ENCODE data around the gene ZDHHC7.
"Not testable (repeated sequence)": the region's sequence is repeated elsewhere in the genome, so short reads cannot be mapped to it uniquely, and the experiment has no call there.

DNA sequence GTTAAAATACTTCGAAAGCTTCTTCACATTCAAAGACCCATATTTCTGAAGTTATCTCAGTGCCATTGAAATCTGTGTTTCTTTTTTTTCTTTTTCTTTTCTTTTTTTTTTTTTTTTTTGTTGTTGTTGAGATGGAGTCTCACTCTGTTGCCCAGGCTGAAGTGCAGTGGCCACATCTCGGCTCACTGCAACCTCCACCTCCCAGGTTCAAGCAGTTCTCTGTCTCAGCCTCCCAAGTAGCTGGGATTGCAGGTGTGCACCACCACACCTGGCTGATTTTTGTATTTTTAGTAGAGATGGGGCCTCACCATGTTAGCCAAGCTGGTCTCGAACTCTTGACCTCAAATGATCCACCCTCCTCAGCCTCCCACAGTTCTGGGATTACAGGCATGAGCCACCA is 43.0 kb upstream of the ZDHHC7 start:
- not testable (repeated sequence) for TF ChIP-seq ZFP30 (CRISPR knock-in tag; IDR thresholded peaks at IDR 0.05); BACH2 (CRISPR knock-in tag; IDR thresholded peaks at IDR 0.05; ENCODE audit: borderline replicate concordance); ZC3H10 (CRISPR knock-in tag; IDR thresholded peaks at IDR 0.05); ESRRG (CRISPR knock-in tag; IDR thresholded peaks at IDR 0.05); SNAI2 (CRISPR knock-in tag; IDR thresholded peaks at IDR 0.05)
